HT-29 (cell line): ENCODE measurements around the gene MIEF1. TPM values are rescaled to one million over a fixed set of nuclear protein-coding genes. Genes with fewer than 3 reads are reported as not detected.

Experiments used
- DNase-seq: peaks from one replicate; pipeline ENCODE4 v3.0.0-alpha.2; 2015; ENCODE audit warnings: low spot score
- total RNA-seq: library from RNA; depleted of rRNA; stranded (reverse); fragments of >200 nt; shearing (Covaris generic); gene quantifications from 2 replicates; pipeline ENCODE4 v1.2.3, GENCODE V29; 2014

Gene MIEF1
- total RNA-seq, 1 experiment from 2014 or later, result 16.9 TPM

DNA sequence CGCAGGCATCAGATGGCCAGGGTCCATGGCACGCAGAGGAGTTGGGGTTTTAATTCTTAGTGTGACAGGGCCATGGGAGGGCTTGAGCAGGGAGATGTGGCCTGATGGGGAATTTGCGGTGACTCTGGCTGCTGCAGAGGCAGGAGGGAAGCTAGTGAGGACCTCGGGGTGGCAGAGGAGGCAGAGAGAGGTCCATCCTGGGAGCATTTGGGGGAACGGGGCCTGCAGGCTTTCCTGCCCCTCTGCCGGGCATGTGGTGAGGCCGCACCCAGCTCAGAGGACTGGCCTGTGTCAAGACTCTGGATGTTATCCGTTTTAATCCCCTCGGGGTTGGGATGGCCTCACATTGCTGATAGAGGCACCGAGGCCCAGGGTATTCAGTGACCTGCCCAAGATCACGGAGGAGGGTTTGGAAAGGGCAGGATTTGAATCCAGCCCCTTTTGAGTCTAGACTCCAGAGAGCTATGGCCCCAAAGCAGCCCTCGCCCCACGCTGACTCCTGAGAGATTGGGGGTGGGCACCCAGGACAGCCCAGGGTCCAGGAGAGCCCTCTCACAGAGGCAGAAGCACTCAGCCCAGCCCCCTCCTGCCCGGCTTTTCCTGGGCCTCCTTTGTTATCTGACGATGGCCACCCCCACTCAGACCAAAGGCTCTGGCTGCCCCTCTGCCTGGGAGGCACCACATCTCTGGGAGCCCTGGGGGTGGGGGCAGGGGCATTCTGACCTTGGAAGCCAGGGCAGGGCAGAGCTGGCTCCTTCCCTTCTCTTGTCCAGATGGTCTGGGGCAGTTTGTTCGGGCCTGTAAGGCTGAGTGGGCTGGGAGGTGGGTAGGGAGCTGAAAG lies 31.4 kb upstream of the MIEF1 start:
- no peak for DNase-seq

DNA sequence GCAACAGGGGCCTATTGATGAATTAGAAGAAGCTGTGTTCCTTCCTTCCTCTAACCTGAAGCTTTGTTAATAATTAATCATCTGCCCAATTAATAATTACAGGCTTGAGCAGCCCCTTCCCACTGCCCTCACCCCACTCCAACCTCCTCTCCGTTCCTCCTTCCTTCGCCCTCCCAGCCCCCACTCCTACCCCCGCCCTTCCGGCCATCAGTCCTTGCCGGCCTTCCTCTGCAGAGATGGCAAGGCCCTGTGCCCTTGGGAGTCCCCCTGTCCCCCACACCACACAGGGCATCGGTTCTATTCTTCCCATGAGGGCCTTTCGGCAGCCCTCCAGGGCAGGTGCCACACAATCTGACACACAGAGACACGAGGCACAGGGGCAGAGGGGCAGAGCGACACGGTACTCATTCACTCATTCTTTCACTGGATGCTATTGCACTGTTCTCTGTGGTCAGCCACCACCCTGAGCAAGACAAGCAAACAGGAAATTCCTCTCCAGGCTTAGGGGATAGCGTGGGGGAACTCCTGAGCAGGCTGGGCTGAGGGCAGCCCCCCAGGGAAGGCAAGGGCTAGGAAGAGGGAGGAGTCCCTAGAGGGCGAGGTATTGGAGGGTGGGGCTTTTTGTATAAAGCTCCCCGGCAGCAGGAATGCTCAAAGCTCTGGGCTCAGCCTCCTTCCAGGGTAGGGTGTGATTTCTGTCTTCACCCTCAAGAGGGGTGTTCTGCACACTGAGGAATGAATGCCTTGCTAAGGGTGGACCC lies 30.5 kb upstream of the MIEF1 start:
- peak; percentile 50 for DNase-seq

GRCh38 chr22:39472570-39473556 lies 29.2 kb upstream of the MIEF1 start:
- DNase-seq, result peak; percentile 52

DNA sequence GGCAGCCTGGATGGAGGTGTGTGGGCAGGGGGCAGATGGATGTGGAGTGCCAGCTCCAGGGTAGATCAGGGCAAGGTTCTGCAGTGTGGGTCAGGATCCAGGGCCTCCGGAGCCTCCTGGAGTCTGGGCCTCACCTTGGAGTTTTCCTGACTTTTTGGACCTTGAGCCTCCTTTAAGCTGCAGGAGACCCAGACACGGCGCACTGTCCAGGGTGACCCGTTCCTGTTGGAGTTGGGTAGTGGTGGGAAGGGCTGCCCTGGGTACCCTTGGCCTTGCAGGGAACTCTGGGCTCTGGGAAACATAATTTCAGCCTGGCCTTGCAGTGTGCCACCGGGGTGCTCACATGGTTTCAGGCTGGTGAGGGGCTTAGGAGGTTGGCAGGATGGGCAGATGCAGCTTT lies 28.2 kb upstream of the MIEF1 start:
- no peak for DNase-seq

GRCh38 chr22:39474351-39475111 lies 27.6 kb upstream of the MIEF1 start:
- no peak for DNase-seq

- DNase-seq, result no peak
These were observed 26.8 kb upstream of the MIEF1 start for GRCh38 chr22:39475337-39475736.

DNA sequence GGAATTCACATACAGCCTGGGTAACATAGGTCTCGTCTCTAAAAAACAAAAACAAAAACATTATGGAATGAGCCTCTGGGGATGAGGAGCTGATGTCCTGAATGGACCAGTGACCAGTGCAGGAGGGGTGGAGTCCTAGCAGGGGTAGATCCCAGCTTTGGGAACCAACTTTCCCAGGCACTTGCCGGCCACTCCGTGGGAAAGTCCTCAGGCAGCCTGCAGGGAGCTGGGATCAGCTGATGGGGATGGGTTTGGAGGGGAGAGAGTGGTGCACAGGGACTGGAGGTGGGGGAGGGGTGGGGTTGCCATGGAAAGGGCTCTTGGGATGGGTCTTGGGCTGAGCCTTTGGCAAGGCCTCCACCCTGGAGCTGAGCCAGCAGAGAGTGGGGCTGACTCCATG lies 26.2 kb upstream of the MIEF1 start:
- no peak for DNase-seq

GRCh38 chr22:39476664-39477063 lies 25.4 kb upstream of the MIEF1 start:
- no peak for DNase-seq

- DNase-seq, result no peak
These were observed 24.5 kb upstream of the MIEF1 start for GRCh38 chr22:39477542-39477941.

DNA sequence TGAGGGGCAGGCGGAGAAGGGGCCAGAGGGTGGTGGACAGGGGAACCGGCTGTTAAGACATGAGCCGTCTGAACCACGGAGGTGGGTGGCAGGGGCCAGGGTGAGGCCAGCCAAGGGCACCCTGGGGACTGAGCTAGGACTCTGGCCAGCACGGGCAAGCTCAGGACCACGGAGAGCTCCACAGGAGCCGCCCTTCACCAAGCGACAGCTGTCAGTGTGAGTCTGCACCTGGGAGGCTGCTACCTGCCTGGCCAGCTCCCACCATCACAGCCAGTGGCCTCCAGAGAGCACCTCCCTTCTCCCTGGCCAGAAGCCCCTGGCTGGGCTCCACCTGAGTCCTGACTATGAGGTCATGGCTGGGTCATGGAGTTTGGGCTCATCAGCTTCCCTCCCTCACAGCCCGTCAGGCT lies 23.6 kb upstream of the MIEF1 start:
- peak; percentile 48 for DNase-seq

DNA sequence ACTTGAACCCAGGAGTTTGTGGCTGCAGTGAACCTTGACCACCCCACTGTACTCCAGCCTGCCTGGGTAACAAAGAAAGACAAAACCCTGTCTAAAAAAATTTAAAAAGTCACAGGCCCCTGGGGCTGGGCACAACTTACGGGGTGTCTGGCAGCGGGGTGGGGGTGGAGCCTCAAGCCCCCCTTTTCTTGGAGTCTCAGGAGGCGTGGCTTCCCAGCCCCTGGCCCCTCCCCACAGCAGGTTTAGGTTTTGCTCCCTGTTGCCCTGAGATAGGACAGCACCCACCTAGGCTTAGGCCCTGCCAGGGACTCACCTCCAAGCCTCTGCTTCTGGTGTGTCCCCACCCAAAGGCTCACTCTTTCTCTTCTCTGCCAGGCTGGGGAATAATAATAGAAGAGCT lies 22.8 kb upstream of the MIEF1 start:
- no peak for DNase-seq

DNA sequence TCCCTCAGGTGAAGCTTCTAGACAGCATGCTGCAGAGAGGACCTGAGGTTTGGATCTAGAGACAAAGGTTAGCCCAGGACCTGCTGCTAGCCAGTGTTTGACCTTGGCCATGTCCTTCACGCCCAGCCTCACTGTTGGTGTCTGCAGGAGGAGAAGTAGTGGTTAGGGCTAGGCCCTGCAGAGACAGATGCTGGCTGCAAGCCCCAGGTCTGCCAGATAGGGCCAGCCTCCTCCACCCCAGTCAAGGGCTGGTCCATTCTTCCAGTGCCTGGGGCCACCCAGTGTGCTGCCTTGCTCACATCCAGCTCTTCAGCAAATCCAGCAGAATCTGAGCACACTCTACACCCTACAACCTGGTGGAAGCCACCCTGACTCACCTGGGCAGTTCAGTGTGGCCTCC lies 21.5 kb upstream of the MIEF1 start:
- no peak for DNase-seq

- no peak for DNase-seq
These were observed 21.0 kb upstream of the MIEF1 start for GRCh38 chr22:39481054-39481453.

GRCh38 chr22:39481595-39481994 lies 20.5 kb upstream of the MIEF1 start:
- no peak for DNase-seq

GRCh38 chr22:39482768-39483167 lies 19.3 kb upstream of the MIEF1 start:
- DNase-seq, result no peak

GRCh38 chr22:39486951-39487825 lies 14.9 kb upstream of the MIEF1 start:
- no peak for DNase-seq

- DNase-seq, result no peak
These were observed 14.1 kb upstream of the MIEF1 start for GRCh38 chr22:39487826-39488520.

DNA sequence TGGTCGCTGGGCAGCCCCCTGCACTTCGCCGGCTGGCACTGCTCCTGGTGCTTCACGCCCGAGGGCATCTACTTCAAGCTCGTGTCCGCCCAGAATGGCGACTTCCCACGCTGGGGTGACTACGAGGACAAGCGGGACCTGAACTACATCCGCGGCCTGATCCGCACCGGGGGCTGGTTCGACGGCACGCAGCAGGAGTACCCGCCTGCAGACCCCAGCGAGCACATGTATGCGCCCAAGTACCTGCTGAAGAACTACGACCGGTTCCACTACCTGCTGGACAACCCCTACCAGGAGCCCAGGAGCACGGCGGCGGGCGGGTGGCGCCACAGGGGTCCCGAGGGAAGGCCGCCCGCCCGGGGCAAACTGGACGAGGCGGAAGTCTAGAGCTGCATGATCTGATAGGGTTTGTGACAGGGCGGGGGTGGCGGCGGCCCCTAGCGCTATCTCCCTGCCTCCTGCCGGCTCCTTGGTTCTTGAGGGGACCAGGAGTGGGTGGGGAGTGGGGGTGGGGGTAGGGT lies 13.5 kb upstream of the MIEF1 start:
- DNase-seq, result no peak
